ENCODE data around the gene CDC42BPG.

Gene CDC42BPG

GRCh38 chr11:64857485-64857884 lies 13.0 kb upstream of the CDC42BPG start:
- TF ChIP-seq, protein P1, sequence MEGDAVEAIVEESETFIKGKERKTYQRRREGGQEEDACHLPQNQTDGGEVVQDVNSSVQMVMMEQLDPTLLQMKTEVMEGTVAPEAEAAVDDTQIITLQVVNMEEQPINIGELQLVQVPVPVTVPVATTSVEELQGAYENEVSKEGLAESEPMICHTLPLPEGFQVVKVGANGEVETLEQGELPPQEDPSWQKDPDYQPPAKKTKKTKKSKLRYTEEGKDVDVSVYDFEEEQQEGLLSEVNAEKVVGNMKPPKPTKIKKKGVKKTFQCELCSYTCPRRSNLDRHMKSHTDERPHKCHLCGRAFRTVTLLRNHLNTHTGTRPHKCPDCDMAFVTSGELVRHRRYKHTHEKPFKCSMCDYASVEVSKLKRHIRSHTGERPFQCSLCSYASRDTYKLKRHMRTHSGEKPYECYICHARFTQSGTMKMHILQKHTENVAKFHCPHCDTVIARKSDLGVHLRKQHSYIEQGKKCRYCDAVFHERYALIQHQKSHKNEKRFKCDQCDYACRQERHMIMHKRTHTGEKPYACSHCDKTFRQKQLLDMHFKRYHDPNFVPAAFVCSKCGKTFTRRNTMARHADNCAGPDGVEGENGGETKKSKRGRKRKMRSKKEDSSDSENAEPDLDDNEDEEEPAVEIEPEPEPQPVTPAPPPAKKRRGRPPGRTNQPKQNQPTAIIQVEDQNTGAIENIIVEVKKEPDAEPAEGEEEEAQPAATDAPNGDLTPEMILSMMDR (IDR thresholded peaks at IDR 0.05; ENCODE audit: insufficient read depth, low read depth, low read length, missing control alignments): no peak
- DNase-seq (ENCODE audit: low read depth): no peak
- H3K4me3 ChIP-seq (ENCODE audit: low read length): no peak overlapping the region

- TF ChIP-seq, protein P1 (IDR thresholded peaks at IDR 0.05; ENCODE audit: insufficient read depth, low read depth, low read length, missing control alignments): no peak
- peak; percentile 97 for DNase-seq (ENCODE audit: low read depth)
- no peak overlapping the region for H3K4me3 ChIP-seq (ENCODE audit: low read length)
These were observed 12.2 kb upstream of the CDC42BPG start for GRCh38 chr11:64856382-64857227.

DNA sequence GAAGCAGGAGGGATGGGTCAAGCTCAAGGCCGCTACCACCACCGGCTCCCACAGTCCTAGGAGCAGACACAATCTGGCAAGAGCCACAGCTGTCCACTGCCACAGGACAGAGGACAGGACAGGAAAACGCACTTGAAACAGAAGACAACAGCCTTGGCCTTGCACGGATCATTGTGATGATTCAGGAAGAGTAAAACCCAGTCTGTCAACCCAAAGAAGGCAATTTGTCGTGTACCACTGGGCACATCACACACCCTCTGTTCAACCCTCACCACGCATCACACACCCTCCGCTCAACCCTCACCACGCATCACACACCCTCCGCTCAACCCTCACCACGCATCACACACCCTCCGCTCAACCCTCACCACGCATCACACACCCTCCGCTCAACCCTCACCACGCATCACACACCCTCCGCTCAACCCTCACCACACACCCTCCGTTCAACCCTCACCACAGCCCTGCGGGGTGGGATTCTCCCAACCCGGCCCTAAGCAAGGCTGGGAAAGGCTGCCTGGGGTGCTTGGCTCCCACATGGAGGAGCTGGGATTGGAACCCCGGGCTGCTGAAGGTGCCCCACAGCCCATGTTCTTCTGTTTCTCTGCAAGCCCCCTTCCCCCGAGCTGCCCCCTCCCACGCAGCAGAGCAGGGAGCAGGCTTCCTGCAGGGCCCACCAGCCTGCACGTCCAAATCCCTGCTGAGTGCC lies 11.3 kb upstream of the CDC42BPG start:
- no peak for DNase-seq (ENCODE audit: low read depth)
- TF ChIP-seq, protein P1 (IDR thresholded peaks at IDR 0.05; ENCODE audit: insufficient read depth, low read depth, low read length, missing control alignments): no peak
- no peak overlapping the region for H3K4me3 ChIP-seq (ENCODE audit: low read length)

DNA sequence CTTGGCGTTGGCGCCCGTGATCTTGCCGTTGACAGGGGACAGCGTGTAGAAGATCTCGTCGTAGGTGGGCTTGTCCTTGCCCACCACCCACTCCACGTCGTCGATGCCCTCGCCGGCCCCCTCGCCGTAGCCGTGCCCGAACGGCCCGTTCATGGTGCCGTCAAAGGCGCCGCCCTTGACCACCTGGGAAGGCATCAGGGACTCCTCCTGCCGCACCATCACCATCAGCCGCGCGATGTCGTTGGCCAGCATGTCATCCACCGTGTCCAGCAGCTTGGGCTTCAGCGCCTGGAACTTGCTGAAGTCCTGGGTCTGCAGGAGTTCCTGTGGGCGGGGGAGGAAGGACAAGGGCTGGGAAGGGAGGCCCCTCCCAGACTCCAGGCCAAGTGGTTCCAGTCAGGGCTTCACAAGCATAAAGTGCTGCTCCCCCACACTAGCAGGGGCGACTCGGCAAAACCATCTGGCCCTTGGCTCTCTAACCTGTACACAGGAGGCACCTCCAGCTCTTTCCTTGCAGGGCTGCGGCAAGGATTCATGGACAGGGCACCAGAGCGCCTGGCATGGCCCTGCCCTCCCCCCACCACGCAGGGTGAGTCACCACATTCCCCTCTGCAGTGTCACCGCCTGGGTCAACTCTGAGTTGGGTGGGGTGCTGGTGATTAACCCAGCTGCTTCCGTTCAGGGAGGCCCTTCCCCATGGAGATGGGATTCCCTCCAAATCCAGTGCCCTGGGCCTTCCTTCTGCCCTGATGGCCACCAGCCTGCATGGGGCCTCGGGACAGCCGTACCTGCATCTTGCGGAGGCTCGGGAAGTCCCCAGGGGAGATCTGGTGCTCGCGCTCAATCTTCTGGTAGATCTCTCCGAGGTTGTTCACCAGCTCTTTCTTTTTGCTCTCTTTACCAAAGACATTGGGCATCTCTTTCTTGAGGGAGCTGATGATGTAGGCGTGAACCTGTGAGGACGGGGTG lies 10.4 kb upstream of the CDC42BPG start:
- TF ChIP-seq, protein P1 (IDR thresholded peaks at IDR 0.05; ENCODE audit: insufficient read depth, low read depth, low read length, missing control alignments): no peak
- H3K4me3 ChIP-seq (ENCODE audit: low read length): no peak overlapping the region
- DNase-seq (ENCODE audit: low read depth): peak; percentile 97

GRCh38 chr11:64854157-64854533 lies 9.7 kb upstream of the CDC42BPG start:
- H3K4me3 ChIP-seq (ENCODE audit: low read length): no peak overlapping the region
- TF ChIP-seq, protein P1 (IDR thresholded peaks at IDR 0.05; ENCODE audit: insufficient read depth, low read depth, low read length, missing control alignments): no peak
- no peak for DNase-seq (ENCODE audit: low read depth)

DNA sequence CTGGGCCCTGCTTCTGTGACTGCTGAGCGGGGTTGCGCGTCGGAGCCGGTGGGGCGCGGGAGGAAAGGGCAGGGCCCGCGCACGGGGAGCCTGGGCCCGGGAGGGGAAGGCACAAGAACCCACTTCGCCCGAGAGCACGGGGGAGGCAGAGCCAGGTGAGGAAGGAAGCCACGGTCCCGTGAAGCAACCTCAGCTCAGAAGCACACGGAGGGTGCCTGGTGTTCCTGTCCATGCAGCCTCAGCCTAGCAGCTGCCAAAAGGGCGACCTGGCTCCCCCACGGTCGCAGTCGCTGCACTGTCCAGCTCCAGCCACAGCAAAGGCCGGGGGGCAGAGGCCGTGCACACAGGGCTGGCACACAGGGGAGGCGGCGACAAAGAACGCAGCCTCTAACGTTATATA lies 9.3 kb upstream of the CDC42BPG start:
- no peak overlapping the region for H3K4me3 ChIP-seq (ENCODE audit: low read length)
- DNase-seq (ENCODE audit: low read depth): no peak
- TF ChIP-seq, protein P1 (IDR thresholded peaks at IDR 0.05; ENCODE audit: insufficient read depth, low read depth, low read length, missing control alignments): no peak

All from epithelial cell of esophagus (primary cell).